HG03558 (cell line): ENCODE measurements around the gene MGAT3.

Experiments used
- ATAC-seq: cut with Tn5 transposase; IDR thresholded peaks from one replicate; pipeline ENCODE4 v1.9.1; 2021; ENCODE audit warnings: moderate number of reproducible peaks; ENCODE audit not compliant: unreplicated experiment; ENCODE audit errors: extremely low read depth

The MGAT3 gene

DNA sequence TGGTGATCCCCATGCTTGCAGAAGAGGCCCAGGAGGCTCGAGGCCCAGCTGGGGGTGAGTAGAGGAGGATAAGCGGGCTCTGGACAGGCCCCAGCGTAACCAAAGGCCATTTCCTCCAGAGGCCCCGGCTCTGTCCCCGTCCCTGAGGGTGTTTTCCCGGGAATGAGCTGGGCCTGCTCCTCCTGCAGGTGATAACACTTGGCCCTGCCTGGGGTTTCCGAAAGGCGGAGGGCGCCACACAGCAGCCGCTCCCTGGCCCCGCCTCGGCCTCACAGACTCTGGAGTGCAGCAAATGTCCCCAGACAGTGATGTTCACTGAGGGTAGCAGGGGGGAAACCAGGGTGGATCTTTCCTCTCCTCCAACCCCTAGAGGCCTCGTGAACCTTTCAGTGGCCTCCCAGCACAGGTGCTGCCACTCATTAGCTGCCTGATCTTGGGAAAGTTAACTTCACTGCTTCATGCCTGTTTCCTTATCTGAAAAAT, 10.5 kb upstream of the MGAT3 start:
- ATAC-seq: no peak

GRCh38 chr22:39448205-39449054, 8.4 kb upstream of the MGAT3 start:
- ATAC-seq: no peak

GRCh38 chr22:39449708-39450107, 7.1 kb upstream of the MGAT3 start:
- no peak for ATAC-seq

- ATAC-seq: no peak
Measured at GRCh38 chr22:39450258-39450955, 6.4 kb upstream of the MGAT3 start.

- no peak for ATAC-seq
Measured at GRCh38 chr22:39452740-39453040, 4.1 kb upstream of the MGAT3 start.

- ATAC-seq: no peak
Measured at GRCh38 chr22:39453765-39454378, 2.9 kb upstream of the MGAT3 start.

- no peak for ATAC-seq
Measured at GRCh38 chr22:39454385-39454871, 2.4 kb upstream of the MGAT3 start.

DNA sequence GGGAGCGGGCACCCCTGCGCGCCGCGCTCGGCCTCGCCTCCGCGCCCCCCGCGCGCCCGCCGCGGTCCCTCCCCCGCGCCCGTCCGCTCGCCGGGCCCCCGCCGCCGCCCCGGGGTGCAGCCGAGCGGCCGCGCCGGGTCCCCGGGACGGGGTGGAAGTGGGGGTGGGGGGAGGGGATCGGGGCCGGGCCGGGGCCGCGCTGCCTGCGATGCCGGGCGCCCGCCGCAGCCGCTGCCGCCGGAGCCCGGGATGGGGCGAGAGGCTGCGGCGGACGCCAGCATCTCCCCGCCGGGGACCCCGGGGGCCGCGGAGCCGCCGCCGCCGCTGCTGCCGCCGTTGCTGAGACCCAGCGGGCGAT, 365 bp downstream of the MGAT3 start:
- ATAC-seq: no peak

DNA sequence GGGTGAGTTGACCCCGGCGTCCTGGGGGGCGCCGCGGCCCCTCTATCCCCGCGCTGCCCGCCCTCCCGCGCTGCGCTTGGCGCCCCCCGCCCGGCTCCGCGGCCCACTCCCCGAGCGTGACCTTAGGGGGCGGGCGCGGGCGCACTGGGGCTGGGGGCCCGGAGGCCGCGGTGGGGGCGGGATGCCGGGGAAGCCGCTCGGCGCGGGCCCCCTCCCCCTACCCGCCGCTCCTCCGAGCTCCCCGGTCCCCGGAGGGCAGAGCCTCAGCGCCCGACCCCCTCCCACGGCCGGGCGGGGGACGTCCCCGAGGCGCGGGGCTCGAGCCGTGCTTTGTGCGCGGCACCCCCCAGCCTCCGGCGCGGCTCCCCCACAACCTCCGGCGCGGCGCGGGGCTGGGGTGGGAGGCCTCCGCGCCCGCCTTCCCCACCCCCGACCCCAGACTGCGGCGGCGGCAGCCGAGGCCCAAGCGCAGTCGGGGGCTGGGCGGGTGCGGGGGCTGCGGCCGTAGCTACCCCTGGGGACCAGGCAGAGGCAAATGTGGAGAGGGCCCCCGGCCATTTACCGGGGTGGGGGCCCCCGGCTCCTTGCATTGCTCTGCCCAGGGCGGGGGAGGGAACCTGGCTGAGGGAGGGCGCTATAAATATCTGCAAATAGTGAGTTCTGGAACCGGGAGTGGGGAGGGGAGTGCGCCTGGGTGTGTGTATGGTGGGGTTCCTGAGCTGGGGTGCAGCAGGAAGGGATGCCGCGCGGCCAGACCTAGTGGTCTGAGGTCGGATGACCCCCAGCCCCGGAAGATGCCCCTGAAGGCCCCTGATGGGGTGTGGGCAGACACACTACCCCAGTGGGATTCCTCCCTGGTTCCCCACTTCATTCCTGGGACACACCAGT, 988 bp downstream of the MGAT3 start:
- no peak for ATAC-seq

GRCh38 chr22:39458444-39459083, 1.8 kb downstream of the MGAT3 start:
- no peak for ATAC-seq

DNA sequence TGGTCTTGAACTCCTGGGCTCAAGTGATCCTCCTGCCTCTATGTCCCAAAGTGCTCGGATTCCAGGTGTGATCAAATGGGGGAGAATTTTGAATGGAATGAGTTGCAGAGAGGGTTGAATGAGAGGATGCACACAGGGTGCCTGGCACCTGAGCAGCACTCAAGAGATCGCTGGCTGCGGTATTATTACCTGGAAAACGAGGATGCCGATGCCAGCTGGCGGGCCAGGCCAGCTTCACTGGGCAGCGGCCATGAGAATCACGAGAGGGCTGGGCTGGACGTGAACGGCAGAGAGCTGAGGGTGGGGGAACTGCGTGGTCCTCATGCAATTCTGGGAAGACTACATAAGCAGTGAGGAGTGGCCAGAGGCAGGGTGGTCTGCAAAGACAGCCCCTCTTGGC, 2.9 kb downstream of the MGAT3 start:
- no peak for ATAC-seq

DNA sequence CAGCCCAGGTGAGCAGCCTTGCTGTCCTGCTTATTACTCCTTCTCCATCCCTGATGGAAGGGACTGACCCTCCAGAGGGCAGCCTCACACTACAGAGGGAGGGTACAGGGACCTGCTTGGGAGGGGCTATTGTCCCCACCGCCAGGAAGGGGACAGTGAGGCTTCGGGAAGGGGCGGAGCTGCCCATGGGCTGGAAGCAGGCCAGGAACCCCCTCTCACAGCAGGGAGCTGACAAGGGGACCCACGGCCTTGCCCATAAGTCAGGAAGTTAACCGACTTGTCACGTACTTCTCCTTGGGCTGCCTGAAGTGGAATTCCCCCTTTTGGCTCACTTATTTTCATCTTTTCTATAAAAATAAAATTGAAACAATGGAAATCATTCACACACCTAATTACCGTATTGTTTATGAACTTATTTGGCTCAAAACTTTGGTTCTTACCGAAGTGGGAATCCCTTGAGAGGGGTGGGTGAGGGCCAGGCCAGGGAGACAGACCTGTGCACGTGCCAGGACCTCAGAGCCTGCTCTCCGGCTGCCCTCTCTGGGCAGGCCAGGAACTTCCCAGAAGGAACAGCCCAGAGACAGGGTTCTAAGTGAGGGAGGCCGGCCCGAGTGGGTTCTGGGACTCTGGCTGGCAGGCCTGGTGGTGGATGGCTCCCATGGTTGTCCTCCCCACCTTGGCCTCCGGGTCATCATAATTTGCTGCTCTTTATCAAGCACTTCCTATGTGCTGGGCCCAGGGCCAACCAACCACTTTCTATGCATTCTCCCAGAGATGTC, 5.8 kb downstream of the MGAT3 start:
- no peak for ATAC-seq

DNA sequence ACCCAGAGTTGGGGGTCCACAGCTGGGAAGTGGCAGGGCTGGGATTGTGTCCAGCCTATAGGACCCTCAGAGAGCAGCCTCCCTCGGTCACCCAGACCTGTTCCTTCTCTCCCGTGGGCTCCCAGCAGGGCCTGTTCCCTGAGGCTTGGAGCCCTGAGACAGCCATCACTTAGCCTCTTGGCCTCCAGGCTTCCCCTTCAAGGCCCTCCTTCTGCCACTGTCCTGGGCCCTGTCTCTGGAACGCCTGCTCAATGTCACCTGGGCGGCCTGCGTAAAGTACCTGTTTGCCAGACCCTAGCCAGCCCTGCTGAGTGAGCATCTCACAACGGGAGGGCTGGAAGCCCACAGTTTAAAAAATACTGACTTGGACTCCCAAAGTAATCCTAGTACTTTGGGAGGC, 6.5 kb downstream of the MGAT3 start:
- no peak for ATAC-seq

DNA sequence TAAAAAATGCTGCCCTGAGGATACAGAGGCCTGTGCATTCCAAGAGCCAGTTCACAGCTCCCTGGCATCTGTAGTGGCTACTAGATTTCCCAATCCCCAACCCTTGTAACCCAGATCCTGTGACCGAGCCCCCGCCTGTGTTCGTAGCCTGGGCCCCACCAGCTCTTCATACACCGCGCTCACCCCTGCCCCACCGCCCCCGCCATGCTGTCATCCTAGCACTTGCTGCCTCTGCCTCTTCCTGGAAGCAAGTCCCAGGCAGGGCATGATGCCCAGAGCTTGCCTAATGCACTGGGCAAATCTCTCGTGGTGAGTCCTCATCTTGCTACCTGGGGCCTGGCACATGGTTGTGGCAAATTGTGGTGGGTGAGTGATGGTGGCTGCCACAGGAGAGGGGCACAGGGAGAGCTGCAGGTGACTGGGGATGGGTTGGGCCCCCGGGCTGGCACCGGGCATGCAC, 7.1 kb downstream of the MGAT3 start:
- ATAC-seq: no peak

DNA sequence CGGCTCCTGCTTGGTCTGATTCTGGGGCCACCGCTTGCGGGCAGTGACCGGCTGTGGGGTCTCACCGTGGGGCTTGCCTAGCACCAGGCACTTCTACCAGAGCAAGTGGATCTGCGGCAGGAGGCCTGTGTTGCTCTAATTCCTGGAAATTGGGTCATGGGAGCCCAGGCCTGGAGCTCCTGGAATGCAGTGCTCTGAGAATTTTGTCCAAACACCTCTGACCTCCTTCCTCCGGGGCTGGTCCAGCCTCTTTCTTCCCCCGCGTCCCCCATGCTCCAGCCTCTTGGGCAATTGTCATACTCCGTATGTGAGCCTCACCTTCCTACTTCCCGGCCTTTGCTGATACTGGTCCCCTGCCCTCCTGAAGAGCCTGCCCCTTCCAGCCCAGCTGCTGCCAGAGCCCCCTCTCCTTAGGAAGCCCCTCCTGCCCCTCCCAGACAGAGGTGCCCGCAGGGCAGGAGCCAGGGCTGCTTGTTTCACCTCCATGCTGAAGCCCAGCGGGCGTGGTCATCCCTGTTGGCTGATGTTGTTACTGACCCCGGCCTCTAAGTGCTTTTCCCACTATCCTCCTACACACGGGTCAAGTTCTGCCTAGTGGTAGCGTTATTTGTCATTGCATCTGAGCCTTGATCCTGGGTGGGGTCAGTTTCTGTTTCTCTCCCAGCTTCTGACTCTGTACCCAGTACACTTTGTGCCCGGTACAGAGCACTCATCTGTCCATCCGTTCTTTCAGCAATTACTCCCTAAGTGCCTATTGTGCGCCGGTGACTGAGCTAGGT, 9.6 kb downstream of the MGAT3 start:
- ATAC-seq: no peak

DNA sequence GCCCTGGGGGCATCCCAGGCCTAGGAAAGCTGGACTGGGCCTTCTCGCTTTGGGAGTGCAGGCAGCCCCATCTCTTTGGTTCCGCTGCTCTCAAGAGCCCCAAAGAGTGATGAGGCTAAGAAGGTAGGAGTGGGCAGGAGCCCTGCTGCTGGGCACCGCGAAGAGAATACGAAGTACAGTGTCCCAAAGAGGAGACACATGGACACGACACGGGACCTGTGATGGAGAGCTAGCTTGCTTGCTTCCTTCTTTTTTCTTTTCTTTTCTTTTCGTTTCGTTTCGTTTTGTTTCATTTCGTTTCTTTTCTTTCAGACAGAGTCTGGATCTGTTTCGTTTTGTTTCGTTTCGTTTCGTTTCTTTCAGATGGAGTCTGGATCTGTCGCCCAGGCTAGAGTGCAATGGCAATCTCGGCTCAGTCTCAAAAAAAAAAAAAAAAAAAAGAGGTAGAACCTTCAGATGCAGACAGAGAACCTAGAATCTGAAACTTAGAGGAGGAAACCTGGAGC, 10.6 kb downstream of the MGAT3 start:
- ATAC-seq: no peak

GRCh38 chr22:39468487-39469325, 11.9 kb downstream of the MGAT3 start:
- ATAC-seq: no peak
